Measurements from ENCODE around the gene ATF3. TPM values are rescaled to one million over a fixed set of nuclear protein-coding genes. Genes with fewer than 3 reads are reported as not detected.

Gene ATF3
- total and polyA plus RNA-seq, 2 of the 4 experiments (the other 2 are of a cell fraction): 9.9 to 12.3 TPM

GRCh38 chr1:212613440-212614335 lies 5.1 kb downstream of the ATF3 start:
- no peak overlapping the region for H2BK20ac ChIP-seq (ENCODE audit: low read depth, low read length)
- WGBS, 2 experiments (ENCODE audit: extremely low coverage in 2 of 2, insufficient read length in 1 of 2): no CpG with 5 or more reads among the region's 8 CpGs
- in situ Hi-C loops (cut with MboI; ENCODE audit: low sequenced_read_pairs): no loop called here
- intact Hi-C loops (cut with micrococcal nuclease): loop anchor here (5.0 to 10.0 kb wide), 3 partner anchors 34 to 381 kb away; no protein-coding TSS in a partner anchor
- no peak overlapping the region for H2BK5ac ChIP-seq (ENCODE audit: low read depth, low read length, poor library complexity, severe bottlenecking)
- H3K9me1 ChIP-seq (ENCODE audit: insufficient read depth, low read length): peaks cover 7% of the 10 kb centered on the region; the same call in 1 of the 2 replicates
- no peak overlapping the region for H3K4me3 ChIP-seq (ENCODE audit: insufficient read depth, low read depth, low read length)
- no peak overlapping the region for H3K18ac ChIP-seq (ENCODE audit: low read depth, low read length)
- TF ChIP-seq BHLHE40 (IDR thresholded peaks at IDR 0.05; ENCODE audit: low read depth, low read length) (no peak), MAZ (IDR thresholded peaks at IDR 0.05; ENCODE audit: borderline replicate concordance, low read depth, low read length) (no peak), POLR2A (IDR thresholded peaks at IDR 0.05; ENCODE audit: low read depth, low read length) (peak; percentile 75), CTCF (conservative IDR thresholded peaks at IDR 0.05; ENCODE audit: low read depth, low read length) (no peak), FOS (IDR thresholded peaks at IDR 0.05; ENCODE audit: low read depth, low read length) (no peak), MAFK (IDR thresholded peaks at IDR 0.05; ENCODE audit: low read depth, low read length) (no peak), RCOR1 (IDR thresholded peaks at IDR 0.05; ENCODE audit: insufficient replicate concordance, low read length) (no peak), MXI1 (IDR thresholded peaks at IDR 0.05; ENCODE audit: borderline replicate concordance, low read depth, low read length) (no peak)
- DNase-seq: no peak
- H4K5ac ChIP-seq (ENCODE audit: low read depth, low read length): no peak overlapping the region
- H3K36me3 ChIP-seq (ENCODE audit: control insufficient read depth, insufficient read depth, low read length): peaks cover 32% of the 10 kb centered on the region
- no peak overlapping the region for H2AK9ac ChIP-seq (replicated peaks; ENCODE audit: low read depth, low read length, poor library complexity)
- H3K4me1 ChIP-seq (ENCODE audit: control insufficient read depth, insufficient read depth, low read length): peaks cover 9% of the 10 kb centered on the region
- H3K56ac ChIP-seq (ENCODE audit: extremely low read depth, insufficient read depth, low read length): no peak overlapping the region
- CTCF ChIA-PET: no interaction called here
- no peak overlapping the region for H3K14ac ChIP-seq (replicated peaks; ENCODE audit: low read depth, low read length)
- no peak overlapping the region for H3K27ac ChIP-seq (ENCODE audit: insufficient read depth, low read length)
- H3K9me3 ChIP-seq (ENCODE audit: control insufficient read depth, insufficient read depth, low read length): no peaks in the 10 kb centered on the region
- no peak overlapping the region for H3K4me2 ChIP-seq (ENCODE audit: low read depth, low read length)
- H2AFZ ChIP-seq (replicated peaks; ENCODE audit: low read length, poor library complexity): no peak overlapping the region
- H2AK5ac ChIP-seq (ENCODE audit: low read depth, low read length): no peak overlapping the region
- H3K23ac ChIP-seq (ENCODE audit: low read depth, low read length): no peak overlapping the region; the same call in 1 of the 2 replicates
- no peak overlapping the region for H4K8ac ChIP-seq (ENCODE audit: low read depth in 2 of 2, low read length in 2 of 2)
- POLR2A ChIA-PET (ENCODE audit: unreplicated experiment): interaction anchor here (0.6 to 0.7 kb wide), 2 partner anchors 143 to 145 kb away, joined by 3 to 4 read pairs; no protein-coding TSS in a partner anchor
- dilution Hi-C loops (cut with HindIII; ENCODE audit: low sequenced_read_pairs, unreplicated experiment): no loop called here
- H4K20me1 ChIP-seq (ENCODE audit: insufficient read depth, low read length): peaks cover 11% of the 10 kb centered on the region; the same call in 1 of the 2 replicates
- no peaks in the 10 kb centered on the region for H3K27me3 ChIP-seq (ENCODE audit: control insufficient read depth, insufficient read depth, low read length)
- H2BK120ac ChIP-seq (ENCODE audit: low read depth, low read length): no peak overlapping the region
- no peak overlapping the region for H3K9ac ChIP-seq (ENCODE audit: low read depth, low read length)
- no peak for ATAC-seq (ENCODE audit: low read depth)
- no TSS peak for BruUV-seq (replicated peaks)
- peaks cover 27 to 68% of the 10 kb centered on the region in 2 experiments for H3K79me1 ChIP-seq (ENCODE audit: low read depth in 1 of 2, low read length in 2 of 2)
- no peak overlapping the region for H2BK15ac ChIP-seq (ENCODE audit: low read depth, low read length)
- H3K4ac ChIP-seq (ENCODE audit: low read depth, low read length): no peak overlapping the region
- no peak overlapping the region for H4K91ac ChIP-seq (ENCODE audit: insufficient read depth, low read depth, low read length)
